Raji (cell line): Measurements from ENCODE around the gene SOS1.

ENCODE experiments used
- POLR2A ChIP-seq: IDR thresholded peaks from 2 replicates; pipeline ENCODE4 v1.6.1; 2011; ENCODE audit warnings: low read depth, low read length, control low read depth; ENCODE audit not compliant: insufficient read depth

Gene SOS1

GRCh38 chr2:39119732-39120520 lies 925 bp downstream of the SOS1 start:
- TF ChIP-seq POLR2A, result 0 out of 2 replicates have a peak, but pooled peaks have one; percentile 27

DNA sequence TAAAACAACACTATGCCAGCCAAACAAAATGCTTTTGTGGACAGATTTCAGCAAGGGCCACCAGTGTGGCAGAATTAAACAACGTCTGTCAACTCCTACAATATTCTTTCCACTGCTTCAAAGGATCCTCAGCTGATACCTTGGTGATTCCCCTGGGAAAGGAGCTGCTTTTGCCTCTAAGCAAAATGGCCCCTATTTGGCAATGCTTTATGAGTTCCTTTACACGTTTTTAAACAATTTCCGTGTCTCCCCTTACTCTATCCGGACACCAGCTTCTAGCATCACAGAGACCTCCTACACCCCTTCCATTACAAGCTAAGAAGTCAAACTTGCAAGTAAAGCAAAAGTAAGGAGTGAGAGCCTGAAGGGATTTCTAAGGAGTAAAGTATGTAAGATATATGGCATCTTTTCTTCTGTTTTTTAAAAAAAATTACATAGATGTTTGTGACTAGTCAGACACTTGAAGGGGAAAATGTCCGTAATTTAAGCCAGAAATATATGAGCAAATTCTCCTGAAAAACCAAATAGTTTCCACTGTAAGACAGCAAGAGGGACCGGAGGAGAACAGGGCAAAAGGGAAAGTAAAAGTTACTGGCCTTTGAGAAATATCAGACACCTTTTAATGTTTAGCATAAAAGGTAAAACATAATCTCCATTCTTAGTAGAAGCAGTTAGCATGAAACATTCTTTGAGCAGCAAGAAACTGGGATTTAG lies 1.9 kb downstream of the SOS1 start:
- TF ChIP-seq POLR2A, result no peak

DNA sequence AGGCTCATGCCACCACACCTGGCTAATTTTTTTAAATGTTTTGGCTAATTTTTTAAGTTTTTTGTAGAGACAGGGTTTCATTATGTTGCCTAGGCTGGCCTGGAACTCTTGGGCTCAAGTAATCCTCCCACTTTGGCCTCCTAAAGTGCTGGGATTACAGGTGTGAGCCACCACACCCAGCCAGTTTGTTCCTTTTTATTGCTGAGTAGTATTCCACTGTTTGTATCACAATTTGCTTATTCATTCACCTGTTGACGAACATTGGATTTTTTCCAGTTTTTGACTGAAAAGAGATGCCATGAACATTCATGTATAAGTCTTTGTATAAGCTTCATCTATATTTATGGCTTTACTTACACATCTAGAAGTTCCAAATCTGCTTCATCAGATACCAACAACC lies 5.3 kb downstream of the SOS1 start:
- no peak for TF ChIP-seq POLR2A

DNA sequence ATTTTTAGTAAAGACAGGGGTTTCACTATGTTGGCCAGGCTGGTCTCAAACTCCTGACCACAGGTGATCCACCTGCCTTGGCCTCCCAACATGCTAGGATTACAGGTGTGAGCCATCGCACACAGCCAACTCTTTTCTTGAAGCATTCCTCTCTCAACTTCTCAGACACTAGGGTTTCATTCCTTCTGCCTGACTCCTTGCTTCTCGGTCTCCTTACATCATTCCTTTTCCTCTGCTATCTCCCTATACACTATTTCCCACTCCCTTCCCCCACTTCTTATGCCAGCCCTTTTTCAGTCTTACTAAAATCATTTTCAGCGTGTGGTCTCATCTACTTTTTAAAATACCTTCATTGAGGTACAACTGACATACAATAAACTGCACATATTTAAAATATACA lies 6.1 kb downstream of the SOS1 start:
- TF ChIP-seq POLR2A, result no peak

DNA sequence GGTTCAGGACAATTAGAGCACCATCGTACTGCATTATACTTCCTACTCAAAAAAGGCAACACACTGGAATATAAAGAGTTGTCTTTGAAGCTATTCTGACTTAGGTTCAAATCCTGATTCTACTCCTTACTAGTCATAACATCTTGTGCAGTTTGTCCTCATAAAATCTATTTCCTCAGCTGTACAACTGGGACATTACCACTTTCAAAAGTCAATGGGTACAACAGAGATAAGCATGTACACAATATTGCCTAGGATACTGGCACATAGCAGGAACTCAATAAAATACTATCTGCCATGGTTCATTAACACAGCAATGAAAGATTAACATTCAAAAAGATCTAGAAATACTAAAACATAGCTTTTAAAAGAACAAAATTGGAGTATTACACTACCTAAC lies 11.3 kb downstream of the SOS1 start:
- TF ChIP-seq POLR2A, result no peak

- TF ChIP-seq POLR2A, result no peak
Measured at GRCh38 chr2:39108377-39108776, 12.5 kb downstream of the SOS1 start.

- no peak for TF ChIP-seq POLR2A
Measured at GRCh38 chr2:39107724-39108273, 13.1 kb downstream of the SOS1 start.

DNA sequence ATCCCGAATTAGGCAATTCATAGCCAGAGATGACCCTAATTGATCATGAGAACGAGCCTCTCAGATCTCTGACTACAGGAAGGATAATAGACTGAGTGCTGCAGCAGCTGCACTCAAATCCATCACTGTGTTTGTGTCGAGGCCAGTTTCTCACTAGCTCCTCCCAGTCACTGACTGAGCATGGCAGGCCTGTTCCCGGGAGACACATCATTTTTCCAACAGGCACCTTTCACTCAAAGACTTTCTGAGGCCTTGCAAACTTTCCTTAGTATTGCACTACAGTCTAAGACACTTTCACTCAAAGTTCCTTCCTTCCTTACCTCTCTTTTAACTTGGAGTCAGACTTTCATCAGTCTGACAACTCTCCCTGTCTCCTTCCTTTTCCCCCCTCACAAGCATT lies 13.7 kb downstream of the SOS1 start:
- TF ChIP-seq POLR2A, result no peak

DNA sequence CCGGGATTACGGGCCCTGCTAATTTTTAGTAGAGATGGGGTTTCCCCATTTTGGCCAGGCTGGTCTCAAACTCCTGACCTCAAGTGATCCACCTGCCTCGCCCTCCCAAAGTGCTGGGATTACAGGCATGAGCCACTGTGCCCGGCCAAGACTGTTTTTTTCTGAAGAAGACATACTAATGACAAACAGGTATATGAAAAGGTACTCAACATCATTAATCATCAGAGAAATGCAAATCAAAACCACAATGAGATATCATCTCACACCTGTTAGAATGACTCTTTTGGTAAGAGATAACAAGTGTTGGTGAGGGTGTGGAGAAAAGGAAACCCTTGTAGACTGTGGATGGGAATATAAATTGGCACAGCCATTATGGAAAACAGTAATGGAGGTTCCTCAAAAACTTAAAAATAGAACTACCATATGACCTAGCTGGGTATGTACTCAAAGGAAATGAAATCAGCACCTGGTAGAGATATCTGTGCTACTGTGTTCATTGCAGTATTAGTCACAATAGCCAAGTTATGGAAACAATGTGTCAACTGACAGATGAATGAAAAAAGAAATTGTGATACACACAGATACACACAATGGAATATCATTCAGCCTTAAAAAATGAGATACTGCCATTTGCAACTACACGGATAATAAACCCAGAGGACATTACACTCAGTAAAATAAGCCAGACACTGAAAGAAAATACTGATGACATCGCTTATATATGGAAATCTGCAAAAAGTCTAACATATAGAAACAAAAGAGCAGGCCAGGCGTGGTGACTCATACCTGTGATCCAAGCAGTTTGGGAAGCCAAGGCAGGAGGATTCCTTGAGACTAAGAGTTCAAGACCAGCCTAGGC lies 20.8 kb downstream of the SOS1 start:
- no peak for TF ChIP-seq POLR2A

GRCh38 chr2:39099310-39099869 lies 21.5 kb downstream of the SOS1 start:
- no peak for TF ChIP-seq POLR2A

DNA sequence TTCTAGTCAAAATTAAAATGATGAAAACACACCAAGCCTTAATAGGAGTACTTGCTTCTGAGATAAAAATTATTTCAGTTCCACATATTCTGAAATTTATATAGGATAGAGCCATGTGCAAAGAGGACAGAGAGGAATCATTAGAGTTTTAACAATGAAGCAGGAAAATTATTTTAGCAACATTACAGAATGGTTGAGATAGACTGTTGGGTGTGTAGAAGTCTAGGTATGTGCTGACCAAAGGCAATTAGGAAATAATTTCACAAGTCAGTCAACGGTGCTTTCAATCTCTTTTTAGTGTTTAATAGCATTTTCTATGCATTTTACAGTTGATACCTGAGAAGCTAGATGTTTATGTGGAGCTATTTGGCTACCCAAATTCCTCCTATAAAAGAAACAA lies 25.2 kb downstream of the SOS1 start:
- no peak for TF ChIP-seq POLR2A

- no peak for TF ChIP-seq POLR2A
Measured at GRCh38 chr2:39094717-39095363, 26.0 kb downstream of the SOS1 start.

DNA sequence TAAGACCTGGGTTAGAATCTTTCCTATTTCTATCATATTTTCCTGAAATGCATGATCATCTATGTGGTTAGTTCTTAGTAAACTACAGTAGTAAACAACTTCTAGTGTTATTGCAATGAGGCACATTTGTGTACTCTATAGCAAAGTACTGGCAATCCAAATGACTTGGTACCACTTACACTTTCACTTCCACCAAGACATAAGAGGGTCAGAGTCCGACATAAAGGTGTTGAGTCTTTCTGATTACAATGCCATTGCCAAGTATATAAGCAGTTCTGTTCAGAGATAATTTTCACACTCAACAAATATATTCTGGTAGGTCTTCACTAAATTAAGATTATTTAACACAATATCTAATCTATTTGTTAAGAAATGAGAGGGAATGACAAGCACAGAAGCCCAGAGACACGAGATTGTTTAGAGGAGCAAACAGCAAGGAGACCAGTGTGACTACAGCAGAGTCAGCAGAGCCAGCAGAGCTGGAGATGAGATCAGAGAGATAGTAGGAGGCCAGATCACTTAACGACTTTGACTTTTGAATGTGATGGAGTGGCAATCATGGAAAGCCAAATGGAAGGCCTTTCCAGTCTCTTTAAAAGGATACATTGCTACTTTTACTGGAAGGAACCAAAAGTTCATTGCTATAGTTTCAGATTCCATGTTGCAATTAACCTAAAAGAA lies 27.5 kb downstream of the SOS1 start:
- TF ChIP-seq POLR2A, result no peak

DNA sequence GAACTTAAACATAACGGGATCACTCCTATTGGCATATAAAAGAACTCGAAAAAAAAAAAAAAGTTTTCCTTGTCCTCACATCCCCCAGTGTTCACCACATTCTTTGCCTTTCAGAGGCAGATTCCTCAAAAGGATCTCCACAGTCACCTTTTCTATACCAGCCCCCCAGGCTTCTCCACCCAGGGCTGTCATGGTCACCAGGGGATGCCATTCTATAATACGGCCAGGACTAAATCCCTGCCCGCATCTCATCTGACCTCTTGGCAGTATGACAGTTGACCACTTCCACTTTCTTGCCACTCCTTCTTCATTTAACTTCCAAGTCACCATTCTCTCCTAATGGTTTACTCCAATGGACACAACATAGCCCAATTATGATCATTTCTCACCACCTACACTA lies 29.3 kb downstream of the SOS1 start:
- TF ChIP-seq POLR2A, result no peak
